Measurements from ENCODE around the gene FUT2.
"Not testable (repeated sequence)": the region's sequence is repeated elsewhere in the genome, so short reads cannot be mapped to it uniquely, and the experiment has no call there.

FUT2 gene

GRCh38 chr19:48713041-48713863, 17.5 kb downstream of the FUT2 start:
- no peak for DNase-seq (ENCODE audit: low spot score)
- TF ChIP-seq CTCF (IDR thresholded peaks at IDR 0.05; ENCODE audit: extremely low read depth, insufficient read depth, missing control alignments): no peak
- in situ Hi-C loops (cut with MboI; ENCODE audit: low pct_unique_long_range_greater_than_20kb, low sequenced_read_pairs, unreplicated experiment): no loop called here

GRCh38 chr19:48713864-48714755, 18.3 kb downstream of the FUT2 start:
- in situ Hi-C loops (cut with MboI; ENCODE audit: low pct_unique_long_range_greater_than_20kb, low sequenced_read_pairs, unreplicated experiment): no loop called here
- peak; percentile 100 for DNase-seq (ENCODE audit: low spot score)
- TF ChIP-seq CTCF (IDR thresholded peaks at IDR 0.05; ENCODE audit: extremely low read depth, insufficient read depth, missing control alignments): no peak

GRCh38 chr19:48714759-48715675, 19.2 kb downstream of the FUT2 start:
- TF ChIP-seq CTCF (IDR thresholded peaks at IDR 0.05; ENCODE audit: extremely low read depth, insufficient read depth, missing control alignments): no peak
- DNase-seq (ENCODE audit: low spot score): no peak
- in situ Hi-C loops (cut with MboI; ENCODE audit: low pct_unique_long_range_greater_than_20kb, low sequenced_read_pairs, unreplicated experiment): no loop called here

- no peak for DNase-seq (ENCODE audit: low spot score)
- in situ Hi-C loops (cut with MboI; ENCODE audit: low pct_unique_long_range_greater_than_20kb, low sequenced_read_pairs, unreplicated experiment): no loop called here
- no peak for TF ChIP-seq CTCF (IDR thresholded peaks at IDR 0.05; ENCODE audit: extremely low read depth, insufficient read depth, missing control alignments)
These were observed 20.0 kb downstream of the FUT2 start for GRCh38 chr19:48715681-48716171.

- in situ Hi-C loops (cut with MboI; ENCODE audit: low pct_unique_long_range_greater_than_20kb, low sequenced_read_pairs, unreplicated experiment): no loop called here
- TF ChIP-seq CTCF (IDR thresholded peaks at IDR 0.05; ENCODE audit: extremely low read depth, insufficient read depth, missing control alignments): no peak
- no peak for DNase-seq (ENCODE audit: low spot score)
These were observed 21.0 kb downstream of the FUT2 start for GRCh38 chr19:48716562-48717291.

GRCh38 chr19:48718106-48718505, 22.3 kb downstream of the FUT2 start:
- DNase-seq (ENCODE audit: low spot score); in situ Hi-C loops (cut with MboI; ENCODE audit: low pct_unique_long_range_greater_than_20kb, low sequenced_read_pairs, unreplicated experiment): not testable (repeated sequence)

All from GM13977 (cell line).